HepG2 (cell line): ENCODE data around the gene ZAR1L. TPM values are rescaled to one million over a fixed set of nuclear protein-coding genes. Genes with fewer than 3 reads are reported as not detected.

Experiments
- BHLHE40 ChIP-seq: IDR thresholded peaks from 2 replicates; pipeline ENCODE4 v1.6.1; 2011; ENCODE audit warnings: low read length, improper control_type of control experiment
- CCAR2 ChIP-seq: fragments of 200-400 bp; formaldehyde crosslinking; optimal IDR thresholded peaks from 2 replicates; pipeline ENCODE3; 2018; ENCODE audit warnings: low read depth, mild to moderate bottlenecking, low read length, moderate library complexity
- IRF2 ChIP-seq: IDR thresholded peaks from 2 replicates; pipeline ENCODE4 v1.6.1; 2018; ENCODE audit warnings: missing genetic modification reagents, missing compliant biosample characterization
- KDM1A ChIP-seq: IDR thresholded peaks from 2 replicates; pipeline ENCODE4 v1.6.1; 2016; ENCODE audit warnings: missing compliant biosample characterization
- MAFF ChIP-seq: IDR thresholded peaks from 2 replicates; pipeline ENCODE4 v1.6.1; 2011; ENCODE audit warnings: low read depth, low read length, improper control_type of control experiment
- MAZ ChIP-seq, 2 experiments: sonication (generic) in 1 of 2; formaldehyde crosslinking in 1 of 2; IDR thresholded peaks; 2 replicates each; pipeline versions ENCODE4 v1.5.0 to v1.6.1; 2012 to 2020; ENCODE audit warnings: low read depth in 2 of 2, mild to moderate bottlenecking in 2 of 2, borderline replicate concordance in 1 of 2, improper control_type of control experiment in 1 of 2, low read length in 1 of 2, missing genetic modification reagents in 1 of 2, moderate library complexity in 1 of 2
- MBNL3 ChIP-seq: fragments of 250-450 bp; sonication (Bioruptor Pico); conservative IDR thresholded peaks from 2 replicates; pipeline ENCODE4 v1.8.0; 2022; ENCODE audit warnings: mild to moderate bottlenecking, inconsistent platforms
- NONO ChIP-seq, 2 experiments: fragments of 450-650 bp in 1 of 2; sonication (generic) in 1 of 2; formaldehyde crosslinking in 1 of 2; IDR thresholded peaks in 1 of 2; conservative IDR thresholded peaks in 1 of 2; 2 replicates each; pipeline versions ENCODE4 v1.6.1 to v1.8.0; 2017 to 2022; ENCODE audit warnings: mild to moderate bottlenecking in 1 of 2, missing genetic modification reagents in 1 of 2, moderate library complexity in 1 of 2
- RAD51 ChIP-seq: fragments of 450-650 bp; IDR thresholded peaks from 2 replicates; pipeline ENCODE4 v1.6.1; 2016; ENCODE audit warnings: borderline replicate concordance
- SSRP1 ChIP-seq: IDR thresholded peaks from 2 replicates; pipeline ENCODE4 v1.6.1; 2016; ENCODE audit warnings: control low read depth
- THYN1 ChIP-seq: sonication (generic); formaldehyde crosslinking; IDR thresholded peaks from 2 replicates; pipeline ENCODE4 v1.8.1; 2023; ENCODE audit warnings: low read depth, mild to moderate bottlenecking, moderate library complexity, missing genetic modification reagents, borderline replicate concordance
- ZC3H13 ChIP-seq: sonication (generic); formaldehyde crosslinking; IDR thresholded peaks from 2 replicates; pipeline ENCODE4 v1.8.1; 2023; ENCODE audit warnings: mild to moderate bottlenecking, missing genetic modification reagents, moderate library complexity
- ZNF891 ChIP-seq: sonication (generic); formaldehyde crosslinking; IDR thresholded peaks from 2 replicates; pipeline ENCODE4 v1.5.0; 2020; ENCODE audit warnings: mild to moderate bottlenecking, missing genetic modification reagents
- polyA plus RNA-seq, 8 experiments: library from polyadenylated mRNA; depleted of rRNA in 3 of 8; stranded (reverse) in 7 of 8; unstranded in 1 of 8; fragments of >200 nt; fragmentation: Illumina TruSeq in 4 of 8; extraction: Trizol in 4 of 8; gene quantifications; 2 replicates each; pipeline versions ENCODE4 v1.2.1 to v1.2.3, GENCODE V29; 2011 to 2016; ENCODE audit warnings: low read depth in 4 of 8, missing spikeins in 1 of 8, mixed read lengths in 1 of 8; ENCODE audit not compliant: insufficient read depth in 1 of 8
- total RNA-seq, 5 experiments: library from RNA; depleted of rRNA; stranded (reverse); fragments of >200 nt; fragmentation: Illumina TruSeq; extraction: Trizol; gene quantifications; 2 replicates each; pipeline ENCODE4 v1.2.3, GENCODE V29; 2016; ENCODE audit warnings: low read depth in 1 of 5
- TF ChIP-seq, protein P1 (sequence below): sonication (generic); formaldehyde crosslinking; IDR thresholded peaks from 2 replicates; pipeline ENCODE4 v1.4.0; 2020; ENCODE audit warnings: mild to moderate bottlenecking, missing genetic modification reagents
- TF ChIP-seq, protein P2 (sequence below): IDR thresholded peaks from 2 replicates; pipeline ENCODE4 v1.6.1; 2016; ENCODE audit warnings: missing biosample characterization, missing genetic modification reagents, low read depth
- TF ChIP-seq, protein P3 (sequence below): sonication (generic); formaldehyde crosslinking; IDR thresholded peaks from 2 replicates; pipeline ENCODE4 v1.4.0; 2020; ENCODE audit warnings: mild to moderate bottlenecking, missing genetic modification reagents
- TF ChIP-seq, protein P4 (sequence below): IDR thresholded peaks from 2 replicates; pipeline ENCODE4 v1.6.1; 2016; ENCODE audit warnings: missing genetic modification reagents, missing compliant biosample characterization

Gene ZAR1L
- total and polyA plus RNA-seq, 2 of the 13 experiments (the other 11 are each of a cell fraction or from before 2014, with no cell fraction given), result 0.09 TPM; not detected in 1

DNA sequence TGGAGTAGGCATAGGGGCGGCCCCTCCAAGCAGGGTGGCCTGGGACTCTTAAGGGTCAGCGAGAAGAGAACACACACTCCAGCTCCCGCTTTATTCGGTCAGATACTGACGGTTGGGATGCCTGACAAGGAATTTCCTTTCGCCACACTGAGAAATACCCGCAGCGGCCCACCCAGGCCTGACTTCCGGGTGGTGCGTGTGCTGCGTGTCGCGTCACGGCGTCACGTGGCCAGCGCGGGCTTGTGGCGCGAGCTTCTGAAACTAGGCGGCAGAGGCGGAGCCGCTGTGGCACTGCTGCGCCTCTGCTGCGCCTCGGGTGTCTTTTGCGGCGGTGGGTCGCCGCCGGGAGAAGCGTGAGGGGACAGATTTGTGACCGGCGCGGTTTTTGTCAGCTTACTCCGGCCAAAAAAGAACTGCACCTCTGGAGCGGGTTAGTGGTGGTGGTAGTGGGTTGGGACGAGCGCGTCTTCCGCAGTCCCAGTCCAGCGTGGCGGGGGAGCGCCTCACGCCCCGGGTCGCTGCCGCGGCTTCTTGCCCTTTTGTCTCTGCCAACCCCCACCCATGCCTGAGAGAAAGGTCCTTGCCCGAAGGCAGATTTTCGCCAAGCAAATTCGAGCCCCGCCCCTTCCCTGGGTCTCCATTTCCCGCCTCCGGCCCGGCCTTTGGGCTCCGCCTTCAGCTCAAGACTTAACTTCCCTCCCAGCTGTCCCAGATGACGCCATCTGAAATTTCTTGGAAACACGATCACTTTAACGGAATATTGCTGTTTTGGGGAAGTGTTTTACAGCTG lies at the start of gene ZAR1L, which contains the start of gene BRCA2 (continued):
- TF ChIP-seq, protein P1, sequence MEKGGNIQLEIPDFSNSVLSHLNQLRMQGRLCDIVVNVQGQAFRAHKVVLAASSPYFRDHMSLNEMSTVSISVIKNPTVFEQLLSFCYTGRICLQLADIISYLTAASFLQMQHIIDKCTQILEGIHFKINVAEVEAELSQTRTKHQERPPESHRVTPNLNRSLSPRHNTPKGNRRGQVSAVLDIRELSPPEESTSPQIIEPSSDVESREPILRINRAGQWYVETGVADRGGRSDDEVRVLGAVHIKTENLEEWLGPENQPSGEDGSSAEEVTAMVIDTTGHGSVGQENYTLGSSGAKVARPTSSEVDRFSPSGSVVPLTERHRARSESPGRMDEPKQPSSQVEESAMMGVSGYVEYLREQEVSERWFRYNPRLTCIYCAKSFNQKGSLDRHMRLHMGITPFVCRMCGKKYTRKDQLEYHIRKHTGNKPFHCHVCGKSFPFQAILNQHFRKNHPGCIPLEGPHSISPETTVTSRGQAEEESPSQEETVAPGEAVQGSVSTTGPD (CRISPR knock-in tag), result no peak
- no peak for TF ChIP-seq SSRP1 (CRISPR knock-in tag)
- TF ChIP-seq, protein P2, sequence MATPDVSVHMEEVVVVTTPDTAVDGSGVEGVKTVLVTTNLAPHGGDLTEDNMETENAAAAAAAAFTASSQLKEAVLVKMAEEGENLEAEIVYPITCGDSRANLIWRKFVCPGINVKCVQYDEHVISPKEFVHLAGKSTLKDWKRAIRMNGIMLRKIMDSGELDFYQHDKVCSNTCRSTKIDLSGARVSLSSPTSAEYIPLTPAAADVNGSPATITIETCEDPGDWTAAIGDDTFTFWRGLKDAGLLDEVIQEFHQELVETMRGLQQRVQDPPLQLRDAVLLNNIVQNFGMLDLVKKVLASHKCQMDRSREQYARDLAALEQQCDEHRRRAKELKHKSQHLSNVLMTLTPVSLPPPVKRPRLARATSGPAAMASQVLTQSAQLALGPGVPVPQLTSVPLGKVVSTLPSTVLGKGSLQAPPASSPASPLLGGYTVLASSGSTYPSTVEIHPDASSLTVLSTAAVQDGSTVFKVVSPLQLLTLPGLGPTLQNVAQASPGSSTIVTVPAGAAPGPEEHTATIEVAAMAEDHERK, result peak; percentile 98
- peak; percentile 70 for TF ChIP-seq IRF2 (CRISPR knock-in tag)
- peak; percentile 82 for TF ChIP-seq RAD51
- TF ChIP-seq CCAR2, result no peak
- TF ChIP-seq KDM1A, result no peak
- TF ChIP-seq ZC3H13 (CRISPR knock-in tag), result 0 out of 2 replicates have a peak, but pooled peaks have one; percentile 67
- TF ChIP-seq BHLHE40, result peak; percentile 70
- no peak for TF ChIP-seq THYN1 (CRISPR knock-in tag)
- TF ChIP-seq MBNL3, result no peak
- TF ChIP-seq, protein P3, sequence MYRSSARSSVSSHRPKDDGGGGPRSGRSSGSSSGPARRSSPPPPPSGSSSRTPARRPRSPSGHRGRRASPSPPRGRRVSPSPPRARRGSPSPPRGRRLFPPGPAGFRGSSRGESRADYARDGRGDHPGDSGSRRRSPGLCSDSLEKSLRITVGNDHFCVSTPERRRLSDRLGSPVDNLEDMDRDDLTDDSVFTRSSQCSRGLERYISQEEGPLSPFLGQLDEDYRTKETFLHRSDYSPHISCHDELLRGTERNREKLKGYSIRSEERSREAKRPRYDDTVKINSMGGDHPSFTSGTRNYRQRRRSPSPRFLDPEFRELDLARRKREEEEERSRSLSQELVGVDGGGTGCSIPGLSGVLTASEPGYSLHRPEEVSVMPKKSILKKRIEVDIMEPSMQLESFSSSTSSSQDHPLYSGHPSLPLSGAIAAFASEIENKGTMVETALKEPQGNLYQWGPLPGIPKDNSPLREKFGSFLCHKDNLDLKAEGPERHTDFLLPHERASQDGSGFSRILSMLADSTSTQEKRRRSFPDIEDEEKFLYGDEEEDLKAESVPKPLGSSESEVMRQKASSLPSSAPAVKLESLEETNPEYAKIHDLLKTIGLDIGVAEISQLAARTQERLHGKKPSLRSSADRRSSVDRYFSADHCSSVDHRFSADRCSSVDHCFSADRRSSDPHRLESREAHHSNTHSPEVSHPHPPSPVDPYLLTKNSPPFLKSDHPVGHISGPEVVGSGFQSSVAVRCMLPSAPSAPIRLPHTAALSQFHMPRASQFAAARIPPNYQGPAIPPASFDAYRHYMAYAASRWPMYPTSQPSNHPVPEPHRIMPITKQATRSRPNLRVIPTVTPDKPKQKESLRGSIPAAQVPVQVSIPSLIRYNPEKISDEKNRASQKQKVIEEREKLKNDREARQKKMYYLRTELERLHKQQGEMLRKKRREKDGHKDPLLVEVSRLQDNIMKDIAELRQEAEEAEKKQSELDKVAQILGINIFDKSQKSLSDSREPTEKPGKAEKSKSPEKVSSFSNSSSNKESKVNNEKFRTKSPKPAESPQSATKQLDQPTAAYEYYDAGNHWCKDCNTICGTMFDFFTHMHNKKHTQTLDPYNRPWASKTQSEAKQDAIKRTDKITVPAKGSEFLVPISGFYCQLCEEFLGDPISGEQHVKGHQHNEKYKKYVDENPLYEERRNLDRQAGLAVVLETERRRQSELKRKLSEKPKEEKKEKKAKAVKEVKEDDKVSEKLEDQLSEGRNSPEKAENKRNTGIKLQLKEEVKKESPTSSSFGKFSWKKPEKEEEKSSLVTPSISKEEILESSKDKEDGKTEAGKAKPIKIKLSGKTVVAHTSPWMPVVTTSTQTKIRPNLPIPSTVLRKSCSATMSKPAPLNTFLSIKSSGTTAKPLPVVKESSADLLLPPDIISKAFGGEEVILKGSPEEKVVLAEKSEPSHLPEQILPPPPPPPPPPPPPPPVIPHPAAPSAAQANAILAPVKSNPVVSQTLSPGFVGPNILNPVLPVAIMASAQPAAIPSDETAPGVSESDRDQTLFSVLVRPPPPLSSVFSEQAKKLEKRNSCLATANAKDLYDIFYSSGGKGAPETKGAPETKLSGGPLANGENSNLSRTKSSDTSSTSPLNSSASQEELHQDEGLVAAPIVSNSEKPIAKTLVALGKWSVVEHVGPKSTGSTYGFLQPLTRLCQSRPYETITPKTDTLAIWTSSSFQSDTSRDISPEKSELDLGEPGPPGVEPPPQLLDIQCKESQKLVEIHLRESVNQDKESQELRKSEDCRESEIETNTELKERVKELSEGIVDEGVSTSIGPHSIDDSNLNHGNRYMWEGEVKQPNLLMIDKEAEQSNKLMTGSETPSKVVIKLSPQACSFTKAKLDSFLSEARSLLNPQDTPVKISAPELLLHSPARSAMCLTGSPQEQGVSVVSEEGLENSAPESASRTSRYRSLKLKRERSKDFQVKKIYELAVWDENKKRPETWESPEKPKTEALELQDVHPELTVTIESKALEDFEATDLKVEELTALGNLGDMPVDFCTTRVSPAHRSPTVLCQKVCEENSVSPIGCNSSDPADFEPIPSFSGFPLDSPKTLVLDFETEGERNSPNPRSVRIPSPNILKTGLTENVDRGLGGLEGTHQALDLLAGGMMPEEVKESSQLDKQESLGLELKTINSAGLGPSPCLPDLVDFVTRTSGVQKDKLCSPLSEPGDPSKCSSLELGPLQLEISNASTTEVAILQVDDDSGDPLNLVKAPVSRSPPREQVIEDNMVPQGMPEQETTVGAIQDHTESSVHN, result no peak
- TF ChIP-seq ZNF891, result 0 out of 2 replicates have a peak, but pooled peaks have one; percentile 58
- TF ChIP-seq, protein P4, sequence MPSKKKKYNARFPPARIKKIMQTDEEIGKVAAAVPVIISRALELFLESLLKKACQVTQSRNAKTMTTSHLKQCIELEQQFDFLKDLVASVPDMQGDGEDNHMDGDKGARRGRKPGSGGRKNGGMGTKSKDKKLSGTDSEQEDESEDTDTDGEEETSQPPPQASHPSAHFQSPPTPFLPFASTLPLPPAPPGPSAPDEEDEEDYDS (CRISPR knock-in tag), result 0 out of 2 replicates have a peak, but pooled peaks have one; percentile 30
- TF ChIP-seq NONO (IDR thresholded peaks at IDR 0.05), result no peak
- TF ChIP-seq NONO (CRISPR knock-in tag; conservative IDR thresholded peaks at IDR 0.05), result peak; percentile 68
- no peak for TF ChIP-seq MAZ (IDR thresholded peaks at IDR 0.05; ENCODE audit: borderline replicate concordance, low read depth, low read length)
- TF ChIP-seq MAZ (CRISPR knock-in tag; IDR thresholded peaks at IDR 0.05; ENCODE audit: low read depth), result peak; percentile 29; the same call in 1 of the 2 replicates
- no peak for TF ChIP-seq MAFF
